ENCODE results near the gene LYG2. TPM values are rescaled to one million over a fixed set of nuclear protein-coding genes. Genes with fewer than 3 reads are reported as not detected.
"Not testable (repeated sequence)": the region's sequence is repeated elsewhere in the genome, so short reads cannot be mapped to it uniquely, and the experiment has no call there.

The LYG2 gene
- total RNA-seq (2014; rRNA removed; shearing (Covaris generic)): not detected in 2 replicates

GRCh38 chr2:99255491-99256318, at the start of gene LYG2:
Gene LYG2, minus strand, starts transcription at chr2:99255666. Its CDS starts 1,406 bp downstream, at chr2:99254260.
- DNase-seq (ENCODE audit: low read depth): no peak

GRCh38 chr2:99301097-99301496, 45.6 kb upstream of the LYG2 start, which contains the start of gene LYG1:
Gene LYG1, minus strand, starts transcription at chr2:99301197. Its CDS starts 5,527 bp downstream, at chr2:99295670.
- DNase-seq (ENCODE audit: low read depth): not testable (repeated sequence)

GRCh38 chr2:99299580-99299979, 44.1 kb upstream of the LYG2 start:
- DNase-seq (ENCODE audit: low read depth): no peak

- DNase-seq (ENCODE audit: low read depth): peak; percentile 15
These were observed 42.5 kb upstream of the LYG2 start for GRCh38 chr2:99297994-99298393.

- no peak for DNase-seq (ENCODE audit: low read depth)
These were observed 30.1 kb upstream of the LYG2 start for GRCh38 chr2:99285526-99285925.

GRCh38 chr2:99279969-99280695, 24.7 kb upstream of the LYG2 start:
- no peak for DNase-seq (ENCODE audit: low read depth)

- peak; percentile 89 for DNase-seq (ENCODE audit: low read depth)
These were observed 23.4 kb upstream of the LYG2 start for GRCh38 chr2:99278793-99279291.

- not testable (repeated sequence) for DNase-seq (ENCODE audit: low read depth)
These were observed 22.8 kb upstream of the LYG2 start for GRCh38 chr2:99278195-99278765.

- no peak for DNase-seq (ENCODE audit: low read depth)
These were observed 20.4 kb upstream of the LYG2 start for GRCh38 chr2:99275882-99276281.

GRCh38 chr2:99261242-99261641, 5.8 kb upstream of the LYG2 start:
- no peak for DNase-seq (ENCODE audit: low read depth)

GRCh38 chr2:99260184-99260583, 4.7 kb upstream of the LYG2 start:
- no peak for DNase-seq (ENCODE audit: low read depth)

GRCh38 chr2:99259465-99259864, 4.0 kb upstream of the LYG2 start:
- no peak for DNase-seq (ENCODE audit: low read depth)

- no peak for DNase-seq (ENCODE audit: low read depth)
These were observed 1.2 kb upstream of the LYG2 start for GRCh38 chr2:99256677-99257076.

GRCh38 chr2:99249951-99250350, 5.5 kb downstream of the LYG2 start:
- DNase-seq (ENCODE audit: low read depth): no peak

GRCh38 chr2:99242151-99242550, 13.3 kb downstream of the LYG2 start:
- no peak for DNase-seq (ENCODE audit: low read depth)

- DNase-seq (ENCODE audit: low read depth): no peak
These were observed 15.0 kb downstream of the LYG2 start for GRCh38 chr2:99240431-99240830.

GRCh38 chr2:99238599-99238998, 16.9 kb downstream of the LYG2 start:
- no peak for DNase-seq (ENCODE audit: low read depth)

GRCh38 chr2:99233177-99233576, 22.3 kb downstream of the LYG2 start:
- DNase-seq (ENCODE audit: low read depth): not testable (repeated sequence)

- no peak for DNase-seq (ENCODE audit: low read depth)
These were observed 37.5 kb downstream of the LYG2 start for GRCh38 chr2:99217929-99218501.

GRCh38 chr2:99216096-99216495, 39.4 kb downstream of the LYG2 start:
- no peak for DNase-seq (ENCODE audit: low read depth)

GRCh38 chr2:99205491-99205890, 50.0 kb downstream of the LYG2 start:
- DNase-seq (ENCODE audit: low read depth): no peak

All from RPMI7951 (cell line).